Adipocyte (in vitro differentiated cells): ENCODE data around the gene OR52E2.

Experiments
- DNase-seq: peaks from one replicate; pipeline ENCODE4 v3.0.0-alpha.2; 2015; ENCODE audit warnings: low read depth
- H3K27me3 ChIP-seq: replicated peaks from 2 replicates; pipeline ENCODE4 v1.7.0; 2013; ENCODE audit warnings: mild to moderate bottlenecking, low read length, moderate library complexity; ENCODE audit not compliant: control insufficient read depth, insufficient read depth
- H3K36me3 ChIP-seq: 2 replicates; pipeline ENCODE4 v1.7.0; 2013; ENCODE audit warnings: low read length, mild to moderate bottlenecking, moderate library complexity; ENCODE audit not compliant: control insufficient read depth, insufficient read depth, severe bottlenecking
- H3K4me1 ChIP-seq: 2 replicates; pipeline ENCODE4 v1.7.0; 2013; ENCODE audit warnings: mild to moderate bottlenecking, low read length, moderate library complexity; ENCODE audit not compliant: control insufficient read depth, insufficient read depth
- H3K4me3 ChIP-seq: 2 replicates; pipeline ENCODE4 v1.7.0; 2013; ENCODE audit warnings: mild to moderate bottlenecking, low read length, moderate library complexity
- H3K9ac ChIP-seq: 2 replicates; pipeline ENCODE4 v1.7.0; 2013; ENCODE audit warnings: mild to moderate bottlenecking, low read length, moderate library complexity
- H3K9me3 ChIP-seq: 2 replicates; pipeline ENCODE4 v1.7.0; 2013; ENCODE audit warnings: mild to moderate bottlenecking, low read length, moderate library complexity; ENCODE audit not compliant: control insufficient read depth

OR52E2 gene

DNA sequence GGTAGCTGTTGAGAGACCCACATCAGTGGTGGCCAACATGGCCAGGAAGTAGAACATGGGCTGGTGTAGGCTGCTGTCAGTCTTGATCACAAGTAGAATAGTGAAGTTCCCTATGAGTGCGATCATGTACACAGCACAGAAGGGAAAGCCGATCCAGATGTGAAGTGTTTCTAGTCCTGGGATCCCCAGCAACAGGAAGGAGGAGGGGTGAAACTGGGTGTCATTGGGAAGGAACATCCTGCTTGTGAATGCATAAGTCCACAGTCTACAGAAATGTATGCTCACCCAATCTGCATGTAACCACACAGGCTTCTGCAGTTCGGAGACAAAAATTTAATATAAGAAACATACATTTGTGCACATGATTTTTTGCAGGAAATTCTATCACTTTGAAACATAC lies at the start of gene OR52E2:
Gene OR52E2, minus strand, starts transcription at position 237 of the 400 bp plus-strand sequence. Its CDS starts 0 bp downstream, at position 237.
- H3K9me3 ChIP-seq = no peaks in the 10 kb centered on the region
- no peaks in the 10 kb centered on the region for H3K36me3 ChIP-seq
- no peak within 1 kb of the TSS for H3K9ac ChIP-seq
- peaks cover 7% of the 10 kb centered on the region for H3K27me3 ChIP-seq
- no peak within 1 kb of the TSS for H3K4me3 ChIP-seq
- no peaks in the 10 kb centered on the region for H3K4me1 ChIP-seq
- no peak for DNase-seq

DNA sequence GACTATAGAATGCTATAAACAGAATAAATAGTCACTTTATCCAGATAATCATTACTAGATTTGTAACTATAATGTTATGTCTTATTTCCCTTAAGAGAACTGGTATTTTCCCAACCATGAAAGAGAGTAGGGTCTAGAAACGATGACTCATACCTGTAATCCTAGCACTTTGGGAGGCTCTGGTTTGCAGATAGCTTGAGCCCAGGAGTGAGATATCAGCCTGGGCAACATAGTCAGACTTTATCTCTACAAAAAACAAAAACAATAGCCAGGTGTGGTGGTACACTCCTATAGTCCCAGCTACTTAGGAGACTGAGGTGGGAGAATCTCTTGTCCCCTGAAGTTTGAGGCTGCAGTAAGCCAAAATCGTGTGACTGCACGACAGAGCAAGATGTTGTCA lies 47.9 kb upstream of the OR52E2 start:
- Histone ChIP-seq H3K4me3 (no peak overlapping the region), H3K9me3 (no peaks in the 10 kb centered on the region), H3K27me3 (peaks cover 3% of the 10 kb centered on the region), H3K9ac (no peak overlapping the region), H3K4me1 (no peaks in the 10 kb centered on the region), H3K36me3 (no peaks in the 10 kb centered on the region)
- no peak for DNase-seq

- Histone ChIP-seq H3K9me3 (no peaks in the 10 kb centered on the region), H3K36me3 (no peaks in the 10 kb centered on the region), H3K4me3 (no peak overlapping the region), H3K9ac (no peak overlapping the region), H3K27me3 (peaks cover 3% of the 10 kb centered on the region), H3K4me1 (no peaks in the 10 kb centered on the region)
- DNase-seq = no peak
Observed at GRCh38 chr11:5103066-5103465, 43.6 kb upstream of the OR52E2 start.

GRCh38 chr11:5102246-5102645 lies 42.8 kb upstream of the OR52E2 start:
- no peaks in the 10 kb centered on the region for H3K4me1 ChIP-seq
- H3K4me3 ChIP-seq = no peak overlapping the region
- no peak for DNase-seq
- no peak overlapping the region for H3K9ac ChIP-seq
- H3K27me3 ChIP-seq = peaks cover 3% of the 10 kb centered on the region
- H3K36me3 ChIP-seq = no peaks in the 10 kb centered on the region
- H3K9me3 ChIP-seq = no peaks in the 10 kb centered on the region

DNA sequence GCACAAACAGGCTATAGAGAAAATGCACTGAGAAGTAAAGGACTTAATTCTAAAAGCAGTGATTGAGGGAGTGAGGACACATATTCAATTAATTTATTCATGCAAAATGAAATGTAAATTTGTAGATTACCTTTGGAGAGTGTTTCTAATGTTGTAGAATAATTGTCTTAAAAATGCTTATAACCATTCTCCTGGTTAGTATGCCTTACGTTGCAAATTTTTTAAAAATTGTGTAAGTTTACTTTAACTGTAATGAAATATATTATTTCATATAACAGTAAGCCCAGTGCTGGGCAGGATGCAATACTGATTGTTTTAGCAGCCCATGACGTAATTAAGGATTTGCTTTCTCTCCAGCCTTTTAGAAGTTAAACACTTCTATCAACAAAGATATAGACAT lies 36.6 kb upstream of the OR52E2 start:
- no peaks in the 10 kb centered on the region for H3K4me1 ChIP-seq
- no peaks in the 10 kb centered on the region for H3K27me3 ChIP-seq
- no peaks in the 10 kb centered on the region for H3K9me3 ChIP-seq
- no peak overlapping the region for H3K9ac ChIP-seq
- H3K36me3 ChIP-seq = no peaks in the 10 kb centered on the region
- no peak for DNase-seq
- no peak overlapping the region for H3K4me3 ChIP-seq

- no peak overlapping the region for H3K4me3 ChIP-seq
- H3K27me3 ChIP-seq = no peaks in the 10 kb centered on the region
- no peaks in the 10 kb centered on the region for H3K4me1 ChIP-seq
- DNase-seq = no peak
- H3K9me3 ChIP-seq = no peaks in the 10 kb centered on the region
- no peaks in the 10 kb centered on the region for H3K36me3 ChIP-seq
- H3K9ac ChIP-seq = no peak overlapping the region
Observed at GRCh38 chr11:5092821-5093585, 33.6 kb upstream of the OR52E2 start.

- H3K9ac ChIP-seq = no peak overlapping the region
- no peak for DNase-seq
- H3K27me3 ChIP-seq = no peaks in the 10 kb centered on the region
- H3K4me1 ChIP-seq = no peaks in the 10 kb centered on the region
- H3K9me3 ChIP-seq = no peaks in the 10 kb centered on the region
- H3K4me3 ChIP-seq = no peak overlapping the region
- no peaks in the 10 kb centered on the region for H3K36me3 ChIP-seq
Observed at GRCh38 chr11:5090668-5091067, 31.2 kb upstream of the OR52E2 start.

DNA sequence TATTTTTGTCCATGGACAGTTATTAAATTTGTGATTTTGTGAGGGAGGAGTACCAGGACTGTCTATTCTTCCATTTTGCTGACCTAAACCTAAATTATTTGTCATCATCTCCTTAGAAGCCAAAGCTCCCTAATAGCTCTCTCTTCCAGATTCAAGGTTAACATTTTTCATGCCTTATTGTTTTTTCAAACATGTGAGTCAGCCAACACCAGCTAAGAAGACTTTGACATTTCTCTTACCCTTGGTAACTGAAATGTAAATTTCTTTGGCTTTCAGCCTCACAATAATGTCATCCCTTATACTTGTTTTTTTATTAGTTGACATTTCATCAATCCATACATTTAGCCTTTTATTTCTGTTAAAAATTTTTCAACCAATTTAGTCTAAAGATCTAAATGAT lies 29.1 kb upstream of the OR52E2 start:
- no peaks in the 10 kb centered on the region for H3K27me3 ChIP-seq
- no peaks in the 10 kb centered on the region for H3K9me3 ChIP-seq
- H3K4me3 ChIP-seq = no peak overlapping the region
- no peaks in the 10 kb centered on the region for H3K36me3 ChIP-seq
- DNase-seq = no peak
- H3K9ac ChIP-seq = no peak overlapping the region
- no peaks in the 10 kb centered on the region for H3K4me1 ChIP-seq

GRCh38 chr11:5083602-5084001 lies 24.2 kb upstream of the OR52E2 start:
- Histone ChIP-seq H3K27me3 (no peaks in the 10 kb centered on the region), H3K4me3 (no peak overlapping the region), H3K9ac (no peak overlapping the region), H3K4me1 (no peaks in the 10 kb centered on the region), H3K36me3 (no peaks in the 10 kb centered on the region), H3K9me3 (no peaks in the 10 kb centered on the region)
- DNase-seq = no peak

- Histone ChIP-seq H3K4me1 (no peaks in the 10 kb centered on the region), H3K4me3 (no peak overlapping the region), H3K36me3 (no peaks in the 10 kb centered on the region), H3K27me3 (no peaks in the 10 kb centered on the region), H3K9ac (no peak overlapping the region), H3K9me3 (no peaks in the 10 kb centered on the region)
- no peak for DNase-seq
Observed at GRCh38 chr11:5081405-5081804, 22.0 kb upstream of the OR52E2 start.

DNA sequence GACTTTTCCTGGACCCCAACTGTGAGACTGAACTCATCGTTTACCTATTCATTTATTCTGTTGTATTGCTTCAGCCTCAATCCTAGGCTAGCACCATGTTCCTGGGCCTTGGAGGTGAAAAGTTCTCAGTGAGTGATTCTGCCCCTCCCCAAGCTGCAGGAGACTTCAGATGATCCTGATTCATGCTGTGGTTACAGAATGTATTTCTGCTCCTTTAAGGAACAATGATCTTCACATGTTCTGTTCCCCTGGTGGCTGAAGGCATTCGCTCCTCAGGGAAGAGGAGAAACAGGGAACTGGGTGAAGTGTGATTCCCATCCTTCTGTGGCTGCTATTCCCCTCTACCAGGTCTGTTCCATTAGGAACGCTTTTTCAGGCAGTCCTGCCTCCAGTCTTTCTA lies 12.4 kb upstream of the OR52E2 start:
- Histone ChIP-seq H3K4me3 (no peak overlapping the region), H3K9me3 (no peaks in the 10 kb centered on the region), H3K4me1 (no peaks in the 10 kb centered on the region), H3K36me3 (no peaks in the 10 kb centered on the region), H3K27me3 (no peaks in the 10 kb centered on the region), H3K9ac (no peak overlapping the region)
- no peak for DNase-seq

GRCh38 chr11:5069272-5069671 lies 9.8 kb upstream of the OR52E2 start, which contains the start of gene OR52E1:
Gene OR52E1 (plus strand): TSS chr11:5069572.
- no peaks in the 10 kb centered on the region for H3K27me3 ChIP-seq
- DNase-seq = no peak
- H3K36me3 ChIP-seq = no peaks in the 10 kb centered on the region
- H3K4me1 ChIP-seq = no peaks in the 10 kb centered on the region
- H3K4me3 ChIP-seq = no peak within 1 kb of the TSS
- H3K9me3 ChIP-seq = no peaks in the 10 kb centered on the region
- no peak within 1 kb of the TSS for H3K9ac ChIP-seq
